HepG2 (cell line): ENCODE data around the gene KRTAP13-2. TPM values are rescaled to one million over a fixed set of nuclear protein-coding genes. Genes with fewer than 3 reads are reported as not detected.

Source experiments
- ATAC-seq: fragments of 200-7000 bp; cut with Tn5 transposase; 3 replicates; pipeline ENCODE4 v1.9.1; 2020; ENCODE audit warnings: mild to moderate bottlenecking, moderate library complexity
- BruUV-seq: library from RNA; stranded (reverse); fragments of 400-500 nt; replicated peaks from 2 replicates; lab custom pipeline; 2021; lab: Mats Ljungman, UMichigan
- CTCF ChIA-PET: fragments of 300-600 bp; formaldehyde crosslinking; extraction: SDS; loops from one replicate; lab custom pipeline; 2021; ENCODE audit warnings: low total read pairs, inconsistent platforms, low intra/inter-chr PET ratio; lab: Yijun Ruan, JAX
- POLR2A ChIA-PET: fragments of 350-600 bp; sonication (Branson Sonifier 250); formaldehyde crosslinking; loops from one replicate; lab custom pipeline; 2020; ENCODE audit warnings: antibody characterized with exemption, inconsistent platforms; lab: Yijun Ruan, JAX
- DNase-seq: peaks from one replicate; pipeline ENCODE4 v3.0.0-alpha.2; 2015; ENCODE audit warnings: low spot score
- FAIRE-seq: peaks from 3 replicates; lab custom pipeline; 2011; peaks lifted over from hg19 to GRCh38; lab: Jason Lieb, UNC
- H2AFZ ChIP-seq: one replicate; pipeline ENCODE4 v1.6.1; 2011; ENCODE audit warnings: low read length, inconsistent platforms
- H3K27ac ChIP-seq: fragments of 300-600 bp; 3 replicates; pipeline ENCODE4 v1.8.0; 2011; ENCODE audit warnings: mixed run types, mild to moderate bottlenecking, mixed read lengths, low read length, inconsistent platforms; ENCODE audit not compliant: insufficient read depth; ENCODE audit errors: extremely low read length
- H3K27me3 ChIP-seq, 2 experiments: fragments of 200-600 bp in 1 of 2; 2 replicates in 1 of 2; 3 replicates in 1 of 2; pipeline versions ENCODE4 v1.6.0 to v1.8.0; 2011; ENCODE audit warnings: low read length in 2 of 2, mild to moderate bottlenecking in 2 of 2, moderate library complexity in 2 of 2, inconsistent platforms in 1 of 2; ENCODE audit not compliant: insufficient read depth in 2 of 2, control insufficient read depth in 1 of 2
- H3K36me3 ChIP-seq, 2 experiments: fragments of 200-600 bp in 1 of 2; replicated peaks in 1 of 2; 2 replicates in 1 of 2; 3 replicates in 1 of 2; pipeline versions ENCODE4 v1.5.1 to v1.8.0; 2011; ENCODE audit warnings: low read length in 2 of 2, inconsistent platforms in 1 of 2; ENCODE audit not compliant: insufficient read depth in 2 of 2, control insufficient read depth in 1 of 2
- H3K4me1 ChIP-seq: 2 replicates; pipeline ENCODE4 v1.5.1; 2012; ENCODE audit warnings: low read length, inconsistent platforms; ENCODE audit not compliant: insufficient read depth
- H3K4me2 ChIP-seq: 2 replicates; pipeline ENCODE4 v1.6.0; 2011; ENCODE audit warnings: low read depth, low read length, inconsistent platforms
- H3K4me3 ChIP-seq, 3 experiments: fragments of 200-600 bp in 1 of 3; sonication (generic), shearing (Covaris generic) in 1 of 3; replicated peaks in 1 of 3; 2 replicates each; pipeline ENCODE4 v1.5.1; 2011 to 2016; ENCODE audit warnings: low read length in 3 of 3, inconsistent platforms in 2 of 3, low read depth in 2 of 3, mild to moderate bottlenecking in 2 of 3, control low read depth in 1 of 3, mixed read lengths in 1 of 3; ENCODE audit not compliant: insufficient read depth in 1 of 3
- H3K79me2 ChIP-seq: one replicate; pipeline ENCODE4 v1.6.1; 2011; ENCODE audit warnings: low read length, inconsistent platforms; ENCODE audit not compliant: insufficient read depth
- H3K9ac ChIP-seq: 2 replicates; pipeline ENCODE4 v1.6.0; 2011; ENCODE audit warnings: mild to moderate bottlenecking, low read depth, low read length, inconsistent platforms; ENCODE audit not compliant: insufficient read depth
- H3K9me3 ChIP-seq: 2 replicates; pipeline ENCODE4 v1.5.1; 2012; ENCODE audit warnings: mild to moderate bottlenecking, low read length
- H4K20me1 ChIP-seq: 2 replicates; pipeline ENCODE4 v1.6.0; 2011; ENCODE audit warnings: inconsistent platforms, mild to moderate bottlenecking, low read length, moderate library complexity; ENCODE audit not compliant: insufficient read depth
- ASH2L ChIP-seq: fragments of 300-600, 200-600 bp; sonication (generic); IDR thresholded peaks from 2 replicates; pipeline ENCODE4 v1.7.0; 2017; ENCODE audit warnings: low read depth, mild to moderate bottlenecking, moderate library complexity, mixed read lengths, low read length; ENCODE audit not compliant: insufficient read length
- ATM ChIP-seq: fragments of 450-650 bp; IDR thresholded peaks from 2 replicates; pipeline ENCODE4 v1.7.1; 2017; ENCODE audit warnings: mild to moderate bottlenecking, borderline replicate concordance
- GMEB1 ChIP-seq: sonication (generic); formaldehyde crosslinking; IDR thresholded peaks from 2 replicates; pipeline ENCODE4 v1.5.1; 2020; ENCODE audit warnings: missing genetic modification reagents, mild to moderate bottlenecking, borderline replicate concordance
- KDM5B ChIP-seq: sonication (generic); formaldehyde crosslinking; IDR thresholded peaks from 2 replicates; pipeline ENCODE4 v1.4.0; 2020; ENCODE audit warnings: missing genetic modification reagents, mild to moderate bottlenecking, borderline replicate concordance
- RFX3 ChIP-seq: IDR thresholded peaks from 2 replicates; pipeline ENCODE4 v1.6.1; 2016; ENCODE audit warnings: missing biosample characterization, missing genetic modification reagents
- TRIM24 ChIP-seq: sonication (generic); formaldehyde crosslinking; IDR thresholded peaks from 2 replicates; pipeline ENCODE4 v1.8.0; 2022; ENCODE audit warnings: mild to moderate bottlenecking, missing genetic modification reagents
- ZBTB20 ChIP-seq: sonication (generic); formaldehyde crosslinking; IDR thresholded peaks from 2 replicates; pipeline ENCODE4 v1.8.1; 2023; ENCODE audit warnings: missing genetic modification reagents, low read depth, mild to moderate bottlenecking, borderline replicate concordance
- ZNF160 ChIP-seq: sonication (generic); formaldehyde crosslinking; IDR thresholded peaks from 2 replicates; pipeline ENCODE4 v1.8.0; 2022; ENCODE audit warnings: mild to moderate bottlenecking, inconsistent platforms, missing genetic modification reagents
- ZNF512 ChIP-seq: sonication (generic); formaldehyde crosslinking; IDR thresholded peaks from 2 replicates; pipeline ENCODE4 v1.4.0; 2020; ENCODE audit warnings: mild to moderate bottlenecking, missing genetic modification reagents
- ZNF619 ChIP-seq: sonication (generic); formaldehyde crosslinking; IDR thresholded peaks from 2 replicates; pipeline ENCODE4 v1.4.0; 2020; ENCODE audit warnings: mild to moderate bottlenecking, missing genetic modification reagents
- ZNF713 ChIP-seq: sonication (generic); formaldehyde crosslinking; IDR thresholded peaks from 2 replicates; pipeline ENCODE4 v1.4.0; 2020; ENCODE audit warnings: mild to moderate bottlenecking, missing genetic modification reagents
- ZNF781 ChIP-seq: sonication (generic); formaldehyde crosslinking; IDR thresholded peaks from 2 replicates; pipeline ENCODE4 v1.5.1; 2020; ENCODE audit warnings: borderline replicate concordance, mild to moderate bottlenecking, missing genetic modification reagents; ENCODE audit errors: not compliant biosample characterization
- WGBS: methylation state at CpG from one replicate; pipeline ENCODE4 v1.1.6; 2017; ENCODE audit warnings: low lambda C conversion rate; 5-methylcytosine and 5-hydroxymethylcytosine counted together
- in situ Hi-C: cut with HindIII; loops from 2 replicates; pipeline ENCODE4 v1.10.0; 2017; ENCODE audit warnings: low pct_unique_long_range_greater_than_20kb; ENCODE audit not compliant: extremely low pct_ligation_motif_present
- intact Hi-C: fragments of 100-400 bp; cut with micrococcal nuclease; formaldehyde crosslinking; loops from one replicate; pipeline ENCODE4 v1.10.0; 2022; ENCODE audit not compliant: unreplicated experiment
- polyA plus RNA-seq, 8 experiments: library from polyadenylated mRNA; depleted of rRNA in 3 of 8; stranded (reverse) in 7 of 8; unstranded in 1 of 8; fragments of >200 nt; fragmentation: Illumina TruSeq in 4 of 8; extraction: Trizol in 4 of 8; gene quantifications; 2 replicates each; pipeline versions ENCODE4 v1.2.1 to v1.2.3, GENCODE V29; 2011 to 2016; ENCODE audit warnings: low read depth in 4 of 8, missing spikeins in 1 of 8, mixed read lengths in 1 of 8; ENCODE audit not compliant: insufficient read depth in 1 of 8
- total RNA-seq, 5 experiments: library from RNA; depleted of rRNA; stranded (reverse); fragments of >200 nt; fragmentation: Illumina TruSeq; extraction: Trizol; gene quantifications; 2 replicates each; pipeline ENCODE4 v1.2.3, GENCODE V29; 2016; ENCODE audit warnings: low read depth in 1 of 5
- TF ChIP-seq, protein P1 (sequence below): sonication (generic); formaldehyde crosslinking; IDR thresholded peaks from 2 replicates; pipeline ENCODE4 v1.4.0; 2020; ENCODE audit warnings: missing genetic modification reagents, mild to moderate bottlenecking, borderline replicate concordance
- TF ChIP-seq, protein P2 (sequence below): sonication (generic); formaldehyde crosslinking; IDR thresholded peaks from 2 replicates; pipeline ENCODE4 v1.8.1; 2023; ENCODE audit warnings: missing genetic modification reagents, inconsistent platforms, borderline replicate concordance
- TF ChIP-seq, protein P3 (sequence below): IDR thresholded peaks from 2 replicates; pipeline ENCODE4 v1.6.1; 2016; ENCODE audit warnings: low read depth

The KRTAP13-2 gene
- total and polyA plus RNA-seq, 2 of the 13 experiments (the other 11 are each of a cell fraction or from before 2014, with no cell fraction given): not detected

DNA sequence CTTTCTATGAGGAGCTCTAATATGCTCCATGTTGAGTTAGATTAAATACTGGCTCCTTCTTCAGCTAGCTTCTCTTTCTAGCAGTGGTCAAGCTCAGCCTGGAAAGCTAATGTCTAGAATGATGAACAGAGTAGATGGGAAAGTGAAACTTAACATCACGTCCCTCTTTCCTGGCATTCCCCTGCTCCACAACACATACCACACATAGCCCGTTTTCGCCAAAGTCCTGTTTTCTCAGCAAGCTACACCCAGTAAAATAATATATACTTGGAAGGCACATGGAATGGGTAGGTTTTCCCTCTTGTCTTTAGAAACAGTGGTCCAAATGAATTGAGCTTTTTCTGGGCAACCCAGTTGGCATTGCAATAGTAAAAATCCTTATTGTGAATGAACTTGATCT, 38.3 kb downstream of the KRTAP13-2 start:
- FAIRE-seq (no peak), DNase-seq (no peak), ATAC-seq (no peak)
- Histone ChIP-seq H3K9ac (no peak overlapping the region), H3K36me3 (no peaks in the 10 kb centered on the region), H3K4me1 (no peaks in the 10 kb centered on the region), H3K27me3 (no peaks in the 10 kb centered on the region), H4K20me1 (no peaks in the 10 kb centered on the region), H3K9me3 (peaks cover 90% of the 10 kb centered on the region), H3K4me3 (no peak overlapping the region), H3K4me2 (no peak overlapping the region), H3K79me2 (no peaks in the 10 kb centered on the region), H3K27ac (no peak overlapping the region), H2AFZ (no peak overlapping the region)
- WGBS: 4% methylated on average over 3 of the region's 3 CpGs
- BruUV-seq: no TSS peak
- CTCF ChIA-PET: no interaction called here
- in situ Hi-C loops: loop anchor here (25.0 kb wide), 1 partner anchor 754 kb away; no protein-coding TSS in a partner anchor
- POLR2A ChIA-PET: no interaction called here
- intact Hi-C loops: no loop called here
- TF ChIP-seq, protein P1, sequence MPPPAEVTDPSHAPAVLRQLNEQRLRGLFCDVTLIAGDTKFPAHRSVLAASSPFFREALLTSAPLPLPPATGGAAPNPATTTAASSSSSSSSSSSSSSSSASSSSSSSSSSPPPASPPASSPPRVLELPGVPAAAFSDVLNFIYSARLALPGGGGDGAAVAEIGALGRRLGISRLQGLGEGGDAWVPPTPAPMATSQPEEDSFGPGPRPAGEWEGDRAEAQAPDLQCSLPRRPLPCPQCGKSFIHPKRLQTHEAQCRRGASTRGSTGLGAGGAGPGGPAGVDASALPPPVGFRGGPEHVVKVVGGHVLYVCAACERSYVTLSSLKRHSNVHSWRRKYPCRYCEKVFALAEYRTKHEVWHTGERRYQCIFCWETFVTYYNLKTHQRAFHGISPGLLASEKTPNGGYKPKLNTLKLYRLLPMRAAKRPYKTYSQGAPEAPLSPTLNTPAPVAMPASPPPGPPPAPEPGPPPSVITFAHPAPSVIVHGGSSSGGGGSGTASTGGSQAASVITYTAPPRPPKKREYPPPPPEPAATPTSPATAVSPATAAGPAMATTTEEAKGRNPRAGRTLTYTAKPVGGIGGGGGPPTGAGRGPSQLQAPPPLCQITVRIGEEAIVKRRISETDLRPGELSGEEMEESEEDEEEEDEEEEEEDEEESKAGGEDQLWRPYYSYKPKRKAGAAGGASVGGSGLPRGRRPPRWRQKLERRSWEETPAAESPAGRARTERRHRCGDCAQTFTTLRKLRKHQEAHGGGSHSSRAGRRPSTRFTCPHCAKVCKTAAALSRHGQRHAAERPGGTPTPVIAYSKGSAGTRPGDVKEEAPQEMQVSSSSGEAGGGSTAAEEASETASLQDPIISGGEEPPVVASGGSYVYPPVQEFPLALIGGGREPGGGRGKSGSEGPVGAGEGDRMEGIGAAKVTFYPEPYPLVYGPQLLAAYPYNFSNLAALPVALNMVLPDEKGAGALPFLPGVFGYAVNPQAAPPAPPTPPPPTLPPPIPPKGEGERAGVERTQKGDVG (CRISPR knock-in tag): no peak
- TF ChIP-seq ZNF619 (CRISPR knock-in tag) (no peak), ZNF713 (CRISPR knock-in tag) (no peak), GMEB1 (CRISPR knock-in tag) (no peak), ASH2L (no peak), ZNF781 (CRISPR knock-in tag) (no peak), KDM5B (CRISPR knock-in tag) (no peak), TRIM24 (CRISPR knock-in tag) (no peak), ATM (no peak), ZNF512 (CRISPR knock-in tag) (no peak), ZBTB20 (CRISPR knock-in tag) (no peak), RFX3 (CRISPR knock-in tag) (no peak), ZNF160 (CRISPR knock-in tag) (no peak)
- TF ChIP-seq, protein P2, sequence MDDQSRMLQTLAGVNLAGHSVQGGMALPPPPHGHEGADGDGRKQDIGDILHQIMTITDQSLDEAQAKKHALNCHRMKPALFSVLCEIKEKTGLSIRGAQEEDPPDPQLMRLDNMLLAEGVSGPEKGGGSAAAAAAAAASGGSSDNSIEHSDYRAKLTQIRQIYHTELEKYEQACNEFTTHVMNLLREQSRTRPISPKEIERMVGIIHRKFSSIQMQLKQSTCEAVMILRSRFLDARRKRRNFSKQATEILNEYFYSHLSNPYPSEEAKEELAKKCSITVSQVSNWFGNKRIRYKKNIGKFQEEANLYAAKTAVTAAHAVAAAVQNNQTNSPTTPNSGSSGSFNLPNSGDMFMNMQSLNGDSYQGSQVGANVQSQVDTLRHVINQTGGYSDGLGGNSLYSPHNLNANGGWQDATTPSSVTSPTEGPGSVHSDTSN: no peak
- TF ChIP-seq, protein P3, sequence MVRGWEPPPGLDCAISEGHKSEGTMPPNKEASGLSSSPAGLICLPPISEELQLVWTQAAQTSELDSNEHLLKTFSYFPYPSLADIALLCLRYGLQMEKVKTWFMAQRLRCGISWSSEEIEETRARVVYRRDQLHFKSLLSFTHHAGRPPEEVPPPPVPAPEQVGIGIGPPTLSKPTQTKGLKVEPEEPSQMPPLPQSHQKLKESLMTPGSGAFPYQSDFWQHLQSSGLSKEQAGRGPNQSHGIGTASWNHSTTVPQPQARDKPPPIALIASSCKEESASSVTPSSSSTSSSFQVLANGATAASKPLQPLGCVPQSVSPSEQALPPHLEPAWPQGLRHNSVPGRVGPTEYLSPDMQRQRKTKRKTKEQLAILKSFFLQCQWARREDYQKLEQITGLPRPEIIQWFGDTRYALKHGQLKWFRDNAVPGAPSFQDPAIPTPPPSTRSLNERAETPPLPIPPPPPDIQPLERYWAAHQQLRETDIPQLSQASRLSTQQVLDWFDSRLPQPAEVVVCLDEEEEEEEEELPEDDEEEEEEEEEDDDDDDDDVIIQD: no peak
